DMS153 (cell line): ENCODE data around the gene CCDC70.
A peak's percentile ranks its signal among the peaks of the same experiment; 100 is the strongest.

Source experiments
- DNase-seq: peaks from one replicate; lab custom pipeline; 2025; lab: John Stamatoyannopoulos, UW

Gene CCDC70

DNA sequence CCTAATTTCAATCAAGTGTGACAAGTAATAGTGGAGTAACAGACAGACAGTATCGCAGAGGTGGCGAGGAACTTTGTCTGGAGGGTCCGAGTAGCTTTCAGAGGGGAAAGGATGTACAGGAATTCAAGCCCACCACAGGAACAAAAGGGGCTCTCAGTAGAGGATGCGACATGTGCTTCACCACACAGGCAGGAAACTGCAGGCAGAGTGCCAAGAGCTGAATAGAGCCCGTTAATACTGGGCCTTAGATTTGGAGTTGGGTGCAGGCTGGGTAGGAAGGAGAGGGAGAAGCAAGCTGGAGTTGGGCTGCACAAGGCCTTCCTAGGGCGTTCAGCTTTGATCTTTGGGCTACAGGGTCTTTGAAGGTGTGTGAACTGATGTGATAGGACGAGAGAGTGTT is 1.2 kb downstream of the CCDC70 start:
- no peak for DNase-seq

DNA sequence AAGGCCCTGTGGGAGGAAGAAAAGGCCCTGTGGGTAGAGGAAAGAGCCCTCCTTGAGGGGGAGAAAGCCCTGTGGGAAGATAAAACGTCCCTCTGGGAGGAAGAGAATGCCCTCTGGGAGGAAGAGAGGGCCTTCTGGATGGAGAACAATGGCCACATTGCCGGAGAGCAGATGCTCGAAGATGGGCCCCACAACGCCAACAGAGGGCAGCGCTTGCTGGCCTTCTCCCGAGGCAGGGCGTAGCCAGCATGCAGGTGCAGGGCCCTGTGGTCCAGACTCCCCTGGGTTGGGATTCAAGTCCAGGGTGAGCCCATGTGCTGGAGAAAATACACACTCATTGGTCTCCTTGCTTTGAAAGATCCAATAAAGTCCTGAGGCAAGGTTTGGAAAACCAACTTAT is 4.1 kb downstream of the CCDC70 start:
- DNase-seq = no peak

DNA sequence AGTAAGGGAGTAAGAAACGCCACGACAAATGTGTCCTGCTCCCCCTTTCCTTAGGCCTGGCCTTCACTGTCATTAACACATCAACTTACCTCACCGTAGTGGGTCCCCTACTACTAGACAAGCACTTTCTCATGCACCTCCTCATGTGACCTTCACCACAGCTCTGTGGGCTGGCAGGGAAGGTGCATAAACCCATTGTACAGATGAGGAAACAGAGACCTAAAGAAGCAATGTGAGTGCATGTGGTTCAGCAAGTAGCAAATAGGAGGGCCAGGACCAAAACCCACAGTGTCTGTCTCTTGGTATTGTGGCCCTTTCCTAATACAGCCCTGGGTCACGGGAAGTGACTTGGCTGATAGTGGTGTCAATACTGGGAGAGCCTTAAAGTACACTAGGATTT is 5.3 kb downstream of the CCDC70 start:
- DNase-seq = no peak

DNA sequence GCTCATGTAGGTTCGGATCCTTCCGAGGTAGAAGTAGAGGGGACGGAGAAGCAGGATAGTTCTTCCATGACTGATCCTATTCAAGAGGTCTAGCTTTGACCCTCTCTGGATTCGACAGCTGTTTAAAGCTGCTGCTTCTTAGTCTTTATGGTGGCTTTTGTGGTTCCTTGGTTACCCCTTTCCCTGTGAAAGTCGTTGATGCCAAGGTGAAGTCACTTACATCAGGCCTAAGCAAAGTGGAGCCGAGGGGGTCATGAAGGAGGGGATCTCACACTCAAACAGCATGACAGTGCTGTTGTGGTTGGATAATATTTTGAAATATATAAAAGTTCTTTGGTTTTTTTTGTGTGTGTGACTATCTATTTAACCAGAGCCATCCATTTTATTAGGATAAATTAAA is 8.1 kb downstream of the CCDC70 start:
- DNase-seq = no peak

DNA sequence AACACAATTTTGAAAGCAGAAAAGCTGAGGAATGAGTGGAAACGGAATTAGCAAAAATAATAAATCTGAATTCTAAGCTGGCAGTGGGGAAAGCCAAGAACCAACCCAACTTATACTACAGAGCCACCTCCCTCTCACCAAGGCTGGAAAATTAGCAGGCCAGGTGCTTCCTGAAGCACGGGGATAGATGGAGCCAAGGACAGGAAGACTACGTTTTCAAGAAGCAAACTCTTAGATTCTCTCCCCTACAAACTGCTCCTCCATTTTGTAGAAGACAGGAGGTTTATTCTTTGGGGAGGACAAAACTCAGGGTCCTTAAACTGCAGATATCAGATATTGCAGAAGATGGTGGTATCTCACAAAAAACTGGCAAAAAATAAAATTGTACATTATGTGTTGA is 8.8 kb downstream of the CCDC70 start:
- no peak for DNase-seq

DNA sequence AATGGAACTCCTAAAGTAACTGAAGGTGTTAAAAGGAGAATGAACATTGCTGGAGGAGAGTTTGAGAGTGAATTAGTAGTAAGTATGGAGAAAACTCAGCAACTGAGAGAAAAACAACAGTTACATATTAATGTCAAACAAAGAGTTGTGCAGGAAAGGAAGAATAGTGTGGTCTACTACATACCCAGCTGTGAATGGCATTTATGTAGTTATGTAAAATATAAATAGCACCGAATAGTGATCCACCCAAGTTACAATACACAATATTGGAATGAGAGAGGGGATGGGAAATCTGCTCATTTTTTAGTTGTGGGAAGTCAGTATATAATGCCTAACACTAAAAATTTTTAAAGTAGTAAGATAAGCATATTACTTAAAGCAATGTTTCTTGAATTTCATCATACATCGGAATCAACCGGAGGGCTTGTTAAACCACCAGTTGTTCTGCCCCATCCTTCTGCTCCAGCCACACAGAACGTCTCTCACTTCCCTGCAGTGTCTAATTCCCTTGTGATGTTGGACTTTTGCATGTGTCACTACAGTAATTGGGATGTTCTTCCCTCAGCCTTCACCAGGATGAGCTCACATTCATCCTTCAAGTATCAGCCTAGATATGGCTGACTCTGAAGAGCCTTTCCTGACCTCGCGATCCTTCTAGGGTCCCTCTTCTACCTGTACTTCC is 11.5 kb downstream of the CCDC70 start:
- no peak for DNase-seq

DNA sequence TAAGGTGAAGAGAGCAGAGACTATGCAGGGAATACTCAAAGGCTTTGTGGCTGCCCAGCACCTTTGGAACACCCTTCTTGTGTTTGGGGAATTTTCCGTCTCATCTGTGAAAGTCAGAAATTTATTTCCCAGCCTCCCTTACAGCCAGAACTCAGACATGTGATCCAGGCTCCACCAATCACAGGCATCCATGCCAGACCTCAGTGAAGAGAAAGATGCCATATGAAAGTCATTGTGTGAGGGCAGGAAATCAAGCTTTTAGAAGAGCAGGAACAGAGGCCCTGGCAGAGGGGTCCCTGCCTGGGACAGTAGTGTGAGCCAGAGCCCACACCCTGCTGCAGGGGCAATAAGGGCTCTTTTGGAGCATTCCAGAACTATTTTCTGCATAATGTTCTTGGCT is 12.1 kb downstream of the CCDC70 start:
- no peak for DNase-seq

DNA sequence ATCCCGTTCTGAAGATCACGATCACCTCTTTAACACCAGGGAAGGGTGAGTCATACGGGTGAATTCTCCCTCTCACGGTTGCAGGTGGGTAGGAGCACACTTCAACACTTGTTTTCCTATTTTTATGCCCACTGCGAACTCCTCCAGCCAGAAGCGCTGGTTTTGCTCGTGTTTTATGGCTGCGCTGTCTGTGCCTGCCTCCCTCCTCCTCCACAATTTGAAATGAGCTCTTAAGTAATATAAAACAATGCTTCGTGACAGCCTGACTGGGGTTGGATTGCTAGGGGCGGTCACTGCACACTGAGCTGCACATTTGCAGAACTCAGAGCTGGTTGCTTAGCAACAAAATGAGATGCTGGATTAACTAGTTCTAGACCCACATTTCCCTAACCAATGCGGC is 12.9 kb downstream of the CCDC70 start:
- peak; percentile 17 for DNase-seq

DNA sequence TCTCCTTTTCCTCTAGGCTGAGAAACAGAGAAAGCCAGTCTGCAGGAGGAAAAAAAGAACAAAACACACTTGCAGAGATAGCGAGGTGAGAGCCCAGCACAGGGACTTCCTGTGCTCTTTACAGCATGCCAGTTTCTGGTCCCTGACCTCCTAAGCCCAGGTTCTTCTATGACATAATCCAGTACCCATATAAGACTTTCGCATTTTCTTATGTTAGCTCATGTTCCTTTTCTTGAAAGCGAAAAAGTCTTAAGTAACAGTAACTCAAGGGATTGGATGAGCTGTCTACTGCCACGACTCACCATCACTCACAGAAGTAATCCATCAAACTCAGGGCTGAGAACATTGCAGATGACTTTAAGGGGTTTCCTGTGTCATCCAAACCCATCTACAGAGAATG is 17.4 kb downstream of the CCDC70 start:
- no peak for DNase-seq

DNA sequence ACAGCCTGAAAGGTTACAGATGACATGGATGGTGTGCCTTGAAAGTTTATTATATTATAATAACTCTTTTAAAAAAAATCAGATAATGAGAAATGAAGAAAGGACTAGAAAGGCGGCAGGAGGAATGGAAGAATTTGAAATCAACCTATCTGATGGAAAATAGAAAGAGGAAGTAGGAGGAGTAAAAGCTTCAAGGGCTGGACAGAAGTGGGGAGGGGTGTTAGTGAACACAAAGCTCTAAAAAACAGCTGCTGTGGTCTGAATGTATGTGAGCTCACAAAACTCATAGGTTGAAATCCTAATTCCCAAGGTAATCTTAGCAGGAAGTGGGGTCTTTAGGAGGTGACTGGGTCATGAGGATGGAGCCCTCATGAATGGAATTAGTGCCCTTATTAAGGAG is 19.5 kb downstream of the CCDC70 start:
- no peak for DNase-seq

DNA sequence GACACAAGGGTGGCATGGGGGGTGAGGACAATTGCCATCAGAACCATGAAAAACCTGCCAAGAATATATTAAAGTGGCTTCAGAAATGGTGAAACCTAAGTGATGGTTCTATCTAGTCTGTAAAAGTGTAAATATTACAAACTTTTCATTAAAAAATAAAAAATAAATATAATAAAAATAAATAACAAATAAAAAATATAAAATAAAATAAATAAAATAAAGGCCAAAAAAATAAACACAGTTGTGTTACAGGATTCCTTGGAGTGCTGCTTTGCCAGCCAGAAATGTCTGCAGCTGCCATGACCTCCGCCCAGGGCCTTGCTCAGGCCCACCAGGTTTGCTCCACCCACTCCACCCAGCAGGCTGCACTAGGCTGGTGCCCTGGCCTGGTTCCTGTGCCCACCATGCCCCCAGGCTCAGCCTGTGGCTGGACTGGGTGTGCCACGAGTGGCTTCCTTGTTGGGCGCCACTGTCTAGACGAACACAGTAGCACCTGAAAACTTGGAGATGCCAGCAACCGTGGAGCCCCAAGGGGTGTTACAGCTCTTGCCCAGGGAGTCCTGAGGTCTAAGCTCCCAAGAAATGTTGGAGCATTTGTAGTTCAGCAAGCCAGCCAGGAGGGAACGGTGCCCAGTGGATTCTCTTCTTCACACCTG is 20.9 kb downstream of the CCDC70 start:
- no peak for DNase-seq

DNA sequence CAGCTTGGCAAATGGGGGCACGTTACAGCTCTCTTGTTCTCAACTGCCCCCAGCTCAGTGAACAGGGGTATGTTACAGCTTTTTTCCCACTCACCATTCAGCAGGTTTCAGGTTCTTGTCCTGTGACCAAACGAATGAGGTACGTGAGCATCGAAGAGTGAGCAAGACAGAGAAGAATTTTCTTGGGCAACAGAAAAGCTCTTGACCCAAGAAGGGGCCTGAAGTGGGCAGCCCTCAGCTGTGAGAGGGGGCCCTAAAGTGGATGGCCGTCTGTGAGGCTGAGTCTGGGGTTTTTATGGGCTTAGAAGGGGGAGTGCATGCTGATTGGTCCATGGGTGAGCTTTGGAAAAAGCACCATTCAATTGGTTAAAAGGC is 21.4 kb downstream of the CCDC70 start:
- no peak for DNase-seq

DNA sequence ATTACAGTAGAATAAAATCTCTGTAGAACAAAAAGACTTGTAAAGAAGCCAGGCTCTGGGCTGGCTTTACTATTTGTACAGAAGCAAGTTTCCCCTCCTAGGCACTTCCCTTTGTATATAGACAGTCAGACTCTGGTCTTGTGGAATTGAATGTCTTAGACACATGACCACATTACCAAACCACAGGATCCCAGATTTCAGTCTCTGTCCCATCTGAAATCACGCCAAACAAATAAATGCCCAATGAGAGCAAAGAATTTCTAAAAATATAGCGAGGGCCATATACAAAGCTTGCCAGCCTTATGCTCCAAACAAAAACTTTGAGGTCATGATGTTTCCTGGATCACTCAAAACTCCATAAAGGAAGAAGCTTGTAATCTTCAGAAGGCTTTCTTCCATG is 23.9 kb downstream of the CCDC70 start:
- DNase-seq = no peak

DNA sequence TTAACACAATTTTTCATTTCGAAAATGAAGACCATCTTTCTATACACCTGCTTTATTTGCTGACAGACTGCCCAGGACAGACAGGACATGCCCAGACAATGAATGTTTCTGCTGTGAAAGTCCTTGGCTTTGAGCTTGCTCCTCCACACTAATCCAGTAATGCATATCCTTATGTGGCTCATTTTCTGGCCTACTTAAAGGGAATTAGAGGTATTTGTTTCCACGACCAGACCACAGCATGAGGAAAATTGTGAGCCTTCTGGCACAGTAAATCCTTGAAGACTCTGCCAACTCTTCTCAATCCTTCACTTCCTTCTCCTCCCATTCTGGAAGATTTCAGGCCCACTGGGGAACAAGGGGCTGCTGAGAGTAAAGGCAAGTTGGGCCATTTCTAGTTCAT is 25.7 kb downstream of the CCDC70 start:
- DNase-seq = no peak

DNA sequence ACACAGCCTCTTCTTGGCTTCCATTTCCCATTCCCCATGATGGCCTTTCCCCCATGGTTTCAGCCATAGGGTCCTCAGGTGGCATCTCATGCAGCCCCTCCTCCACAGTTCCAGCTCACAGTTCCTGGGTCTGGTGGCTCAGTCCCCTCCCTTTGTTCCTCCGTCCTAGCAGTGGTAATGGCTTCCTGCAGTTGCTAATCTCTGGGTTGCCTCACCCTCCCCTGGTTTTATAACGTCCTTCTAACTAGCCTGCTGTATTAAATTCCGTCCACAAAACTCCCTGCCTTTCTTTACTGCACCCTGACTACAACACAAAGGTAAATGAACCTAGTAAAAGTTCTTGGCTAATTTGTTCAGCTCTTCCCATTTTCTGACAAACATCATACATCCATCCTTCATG is 30.9 kb downstream of the CCDC70 start:
- DNase-seq = no peak

DNA sequence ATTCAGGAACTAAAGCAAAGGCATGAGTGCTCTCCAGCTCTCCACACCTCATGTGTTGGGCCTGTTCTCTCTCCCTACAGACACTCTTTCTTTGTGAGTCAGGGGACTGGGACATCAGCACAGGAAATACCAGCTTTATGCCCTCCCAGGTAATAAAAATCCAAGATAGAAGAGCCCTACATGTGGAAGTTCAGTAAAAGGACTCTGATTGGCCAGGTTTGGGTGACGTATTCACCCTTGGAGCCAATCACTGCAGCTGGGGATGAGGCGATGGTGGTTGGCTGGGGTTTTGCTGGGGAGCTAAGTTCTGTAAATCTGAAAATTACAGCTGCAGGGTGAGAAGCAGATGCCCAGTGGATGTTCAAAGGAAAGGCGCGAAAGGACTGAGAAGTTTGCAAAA is 32.5 kb downstream of the CCDC70 start:
- DNase-seq = no peak

DNA sequence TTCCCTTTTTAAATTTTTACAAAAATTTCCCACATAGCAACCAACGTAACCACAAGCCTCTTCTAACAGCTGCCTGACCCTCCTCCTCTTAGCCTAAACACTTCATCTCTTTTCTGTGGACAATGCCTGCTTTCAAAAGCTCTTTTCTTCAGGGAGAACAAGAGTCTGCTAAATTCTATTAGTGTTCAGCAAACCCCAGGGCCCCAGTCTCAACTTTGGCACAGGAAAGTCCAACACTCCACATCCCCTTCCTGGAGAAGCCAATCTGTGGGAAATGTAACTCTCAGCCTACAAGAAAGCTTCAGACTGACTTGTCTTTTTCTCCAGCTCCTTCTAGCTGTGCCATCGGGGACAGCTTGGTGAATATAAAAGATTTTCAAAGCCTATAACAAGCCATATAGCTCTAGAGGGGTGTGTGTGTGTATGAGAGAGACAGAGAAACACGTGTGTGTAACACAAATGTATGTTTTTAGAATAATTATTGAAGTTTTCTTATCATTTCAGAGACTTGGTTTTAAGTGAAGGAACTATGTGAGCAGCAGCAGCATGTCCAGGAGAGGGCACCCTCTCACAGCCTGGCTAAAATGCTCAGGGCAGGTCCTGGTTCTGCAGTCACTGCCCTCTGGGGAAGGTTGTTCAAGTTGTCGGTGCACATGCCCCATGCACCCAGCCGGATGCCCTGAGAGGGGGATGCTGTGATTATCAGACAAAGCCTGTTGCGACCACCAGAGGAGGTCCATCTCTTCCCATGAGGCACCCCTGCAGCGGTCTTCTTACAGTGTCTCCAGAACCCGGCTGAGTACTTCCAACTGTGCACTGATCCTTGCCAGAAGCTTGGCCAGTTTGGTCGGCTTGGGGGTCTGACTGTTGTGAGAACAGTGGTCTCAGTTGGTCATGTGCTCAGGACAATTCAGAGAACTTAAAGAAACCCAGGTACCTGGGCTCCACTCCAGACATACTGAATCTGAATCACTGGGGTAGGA is 34.4 kb downstream of the CCDC70 start:
- peak; percentile 51 for DNase-seq

DNA sequence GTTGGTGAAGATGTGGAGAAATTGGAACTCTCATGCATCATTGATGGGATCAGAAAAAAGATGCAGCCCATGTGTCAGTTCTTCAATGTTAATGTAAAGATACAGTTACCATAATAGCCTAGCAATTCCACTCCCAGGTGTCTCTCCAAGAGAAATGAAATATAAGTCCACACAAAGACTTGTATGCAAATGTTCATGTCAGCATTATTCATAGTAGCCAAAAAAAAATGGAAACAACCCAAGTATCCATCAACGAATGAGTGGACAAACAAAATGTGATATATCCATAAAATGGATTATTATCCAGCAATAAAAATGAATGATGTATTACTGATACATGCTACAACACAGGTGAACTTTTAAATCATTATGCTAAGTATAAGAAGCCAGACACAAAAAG is 38.7 kb downstream of the CCDC70 start:
- DNase-seq = no peak

DNA sequence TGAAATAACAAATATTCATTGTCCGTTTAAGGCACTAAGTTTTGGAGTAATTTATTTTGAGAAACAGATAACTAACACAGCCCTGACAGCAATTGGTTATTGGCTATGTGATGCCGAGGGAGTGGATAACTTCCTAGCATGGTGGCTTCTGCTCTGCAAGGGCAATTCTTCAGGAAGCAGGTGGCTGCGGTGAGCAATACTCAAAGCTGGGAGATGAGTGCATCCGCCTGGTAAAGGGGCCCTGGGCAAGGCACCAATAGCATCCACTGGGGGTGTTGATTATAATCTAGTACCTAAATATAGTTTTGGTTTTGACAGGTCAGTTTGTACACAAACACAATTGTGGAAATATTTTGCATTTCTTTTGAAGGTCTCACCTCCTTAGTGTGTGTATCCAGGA is 41.0 kb downstream of the CCDC70 start:
- no peak for DNase-seq

DNA sequence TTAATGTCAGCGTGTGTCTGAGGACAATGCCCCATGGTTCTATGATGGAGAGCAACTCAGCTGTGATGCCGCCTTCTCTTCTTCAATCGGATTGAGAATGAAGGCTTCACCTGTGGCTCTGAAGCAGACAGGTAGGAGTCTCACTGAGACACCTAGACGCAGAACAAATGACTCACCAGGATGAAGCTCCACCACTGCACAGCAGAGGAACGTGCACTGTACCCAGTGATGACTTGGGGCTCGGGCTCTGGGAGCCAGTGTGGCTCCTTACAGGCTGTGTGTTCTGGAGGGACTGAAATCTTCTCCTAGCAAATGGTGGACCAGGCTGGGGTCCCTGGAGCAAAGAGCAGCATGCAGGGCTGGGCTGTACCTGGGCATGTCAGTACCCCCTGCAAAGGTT is 44.0 kb downstream of the CCDC70 start:
- DNase-seq = no peak

DNA sequence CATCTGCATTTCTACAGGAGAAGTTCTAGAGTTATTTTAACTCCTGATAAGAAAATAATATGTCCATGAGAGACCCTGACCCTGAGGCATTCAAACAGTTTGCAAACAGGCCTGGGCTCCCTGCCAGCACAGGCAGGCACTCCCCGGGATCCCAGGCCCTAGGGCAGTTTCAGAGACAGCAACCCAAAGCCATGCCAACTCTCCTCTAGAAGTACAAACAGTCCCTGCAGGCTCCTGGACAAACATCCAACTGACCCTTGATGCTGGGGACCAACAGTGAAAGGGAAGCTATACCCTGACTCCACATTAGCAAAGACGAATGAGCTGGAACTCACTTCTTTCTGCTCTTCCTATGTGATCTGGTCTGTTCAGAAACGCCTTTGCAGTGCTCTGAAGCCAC is 44.8 kb downstream of the CCDC70 start:
- no peak for DNase-seq

DNA sequence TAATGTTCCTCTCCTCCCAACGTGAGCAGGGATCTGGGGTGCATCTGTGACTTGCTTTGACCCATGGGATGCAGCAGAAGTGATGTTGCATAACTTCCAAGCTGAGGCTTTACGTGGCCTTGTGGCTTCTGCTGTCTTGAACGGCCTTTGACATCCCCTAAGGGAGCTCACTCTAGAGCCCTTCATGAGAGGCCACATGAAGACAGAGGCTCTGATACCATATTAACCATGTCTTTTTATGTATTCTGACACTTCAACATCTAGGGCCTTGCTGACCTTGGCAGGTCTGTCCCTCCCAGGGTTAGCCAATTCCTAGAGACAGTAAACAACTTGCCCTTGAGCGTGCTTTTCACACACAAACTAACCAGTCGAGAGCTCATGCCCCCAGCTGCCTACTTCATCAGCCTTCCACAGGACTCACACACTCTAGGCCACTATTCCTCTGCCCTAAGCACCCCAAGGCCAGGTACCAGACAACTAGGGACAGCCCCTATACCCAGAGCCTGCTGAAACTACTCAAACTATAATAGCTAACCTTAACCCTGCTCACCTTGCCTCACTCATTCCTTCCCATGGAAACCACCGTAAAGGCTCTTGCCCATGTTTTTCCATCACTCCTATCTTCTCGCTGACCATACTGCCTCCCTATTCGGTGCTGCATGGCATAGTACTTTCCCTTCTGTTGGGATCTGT is 45.4 kb downstream of the CCDC70 start:
- DNase-seq = no peak
